GM12892 (cell line): ENCODE measurements around the gene ANKRD6.

Experiments
- DNase-seq: peaks from one replicate; pipeline ENCODE4 v3.0.0; 2011; ENCODE audit not compliant: insufficient read length
- FAIRE-seq: peaks from 2 replicates; lab custom pipeline; 2011; peaks lifted over from hg19 to GRCh38; lab: Jason Lieb, UNC
- POLR2A ChIP-seq: IDR thresholded peaks from 2 replicates; pipeline ENCODE4 v1.6.1; 2011; ENCODE audit warnings: low read depth, low read length, control low read depth
- POLR2AphosphoS5 ChIP-seq: IDR thresholded peaks from 2 replicates; pipeline ENCODE4 v1.6.1; 2011; ENCODE audit warnings: low read depth, low read length, control low read depth
- TAF1 ChIP-seq: IDR thresholded peaks from 2 replicates; pipeline ENCODE4 v1.6.1; 2011; ENCODE audit warnings: low read depth, mild to moderate bottlenecking, control low read depth, low read length, borderline replicate concordance

Gene ANKRD6

DNA sequence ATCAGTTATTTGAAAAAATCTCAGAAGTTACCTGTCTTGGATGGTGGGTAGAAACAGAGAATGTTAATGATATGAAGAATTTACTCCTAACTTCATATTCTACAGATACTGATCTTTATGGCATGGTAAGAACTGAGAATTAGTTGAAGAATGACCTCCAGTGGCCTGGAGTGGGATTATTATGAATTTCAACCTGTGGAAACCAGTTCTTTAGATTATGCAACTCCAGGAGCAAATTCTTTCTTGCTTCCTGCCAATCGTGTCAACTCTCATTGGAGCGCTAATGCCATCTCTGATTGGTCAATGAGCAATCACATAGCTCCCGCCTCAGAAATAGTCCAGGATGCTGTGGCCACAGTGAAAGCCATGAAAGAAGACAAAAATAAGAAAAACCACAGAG is 165.0 kb downstream of the ANKRD6 start:
- FAIRE-seq = no peak
- no peak for DNase-seq

GRCh38 chr6:89599727-89600126 is 166.8 kb downstream of the ANKRD6 start:
- TF ChIP-seq TAF1 (no peak), POLR2AphosphoS5 (no peak), POLR2A (no peak)
- no peak for DNase-seq
- no peak for FAIRE-seq

More for the DNA sequence above, 165.0 kb downstream of the ANKRD6 start:
- no peak for TF ChIP-seq POLR2A
- TF ChIP-seq TAF1 = no peak

GRCh38 chr6:89602166-89602565 is 169.2 kb downstream of the ANKRD6 start:
- DNase-seq (no peak), FAIRE-seq (no peak)
- TF ChIP-seq POLR2AphosphoS5 = no peak
- no peak for TF ChIP-seq TAF1
- TF ChIP-seq POLR2A = no peak

DNA sequence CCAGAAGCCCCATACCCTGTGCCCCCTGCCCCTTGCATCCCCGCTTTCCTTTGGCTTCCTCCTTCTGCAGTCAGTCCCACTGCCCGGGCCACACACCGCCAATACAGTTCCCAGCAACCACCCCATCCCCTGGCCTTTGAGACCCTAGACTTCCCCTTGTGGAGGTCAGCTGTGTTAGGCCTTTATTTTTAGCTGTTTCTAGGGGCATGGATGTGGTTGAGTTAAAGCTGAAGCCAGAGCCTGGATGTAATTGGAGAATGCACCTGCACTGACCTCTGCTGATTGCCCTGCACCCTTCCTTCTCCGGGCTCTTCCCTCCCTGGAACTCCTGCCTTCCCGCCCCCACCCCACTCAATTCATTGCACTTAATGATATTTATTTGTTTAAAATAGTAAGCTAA is 171.7 kb downstream of the ANKRD6 start:
- TF ChIP-seq POLR2A (no peak), POLR2AphosphoS5 (no peak)
- FAIRE-seq (no peak), DNase-seq (no peak)

GRCh38 chr6:89605861-89606260 is 172.9 kb downstream of the ANKRD6 start:
- no peak for FAIRE-seq
- TF ChIP-seq POLR2AphosphoS5 = no peak
- no peak for TF ChIP-seq TAF1
- TF ChIP-seq POLR2A = no peak

GRCh38 chr6:89610149-89610642 is 177.2 kb downstream of the ANKRD6 start:
- FAIRE-seq (peak; percentile 94), DNase-seq (peak; percentile 46)
- TF ChIP-seq TAF1 (no peak), POLR2A (no peak), POLR2AphosphoS5 (no peak)

More at GRCh38 chr6:89605861-89606260, 172.9 kb downstream of the ANKRD6 start:
- DNase-seq = no peak

DNA sequence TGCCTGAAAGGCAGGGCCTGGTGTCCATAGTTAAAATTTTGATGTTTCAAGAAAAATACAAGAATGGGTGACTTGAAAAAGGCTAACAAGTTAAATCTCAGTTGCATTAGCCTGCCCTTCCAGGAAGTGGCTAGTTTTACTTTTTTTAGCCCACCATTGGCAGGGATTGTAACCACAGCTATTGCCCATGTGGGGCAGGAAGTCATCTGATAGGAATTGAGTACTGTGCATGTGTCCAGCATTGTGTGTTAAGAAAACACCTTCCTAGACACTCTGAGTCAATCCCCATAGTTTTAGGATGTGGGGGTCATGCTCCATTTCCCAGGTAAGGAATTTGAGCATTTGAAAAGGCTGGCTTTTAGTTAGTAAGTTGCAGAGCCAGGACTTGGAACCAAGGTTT is 178.7 kb downstream of the ANKRD6 start:
- no peak for DNase-seq
- TF ChIP-seq TAF1 (no peak), POLR2AphosphoS5 (no peak), POLR2A (no peak)
- no peak for FAIRE-seq

DNA sequence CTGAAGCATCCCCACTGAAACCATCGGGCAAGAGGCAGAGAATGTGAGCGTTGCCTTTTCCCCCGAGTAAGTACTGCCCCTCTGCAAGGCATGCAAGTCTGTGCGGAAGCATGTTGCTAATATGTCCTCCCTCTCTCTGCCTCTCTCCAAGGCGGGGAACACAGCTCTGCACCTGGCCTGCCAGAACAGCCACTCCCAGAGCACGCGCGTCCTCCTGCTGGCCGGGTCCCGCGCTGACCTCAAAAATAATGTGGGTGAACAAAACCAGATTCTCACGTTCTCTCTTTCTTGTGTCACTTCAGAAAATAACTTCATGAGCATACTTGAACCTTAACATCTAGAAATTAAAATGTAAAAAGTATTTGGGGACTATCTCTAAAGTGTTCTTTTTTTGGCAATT is 179.2 kb downstream of the ANKRD6 start:
- TF ChIP-seq POLR2A = no peak
- FAIRE-seq (no peak), DNase-seq (no peak)

DNA sequence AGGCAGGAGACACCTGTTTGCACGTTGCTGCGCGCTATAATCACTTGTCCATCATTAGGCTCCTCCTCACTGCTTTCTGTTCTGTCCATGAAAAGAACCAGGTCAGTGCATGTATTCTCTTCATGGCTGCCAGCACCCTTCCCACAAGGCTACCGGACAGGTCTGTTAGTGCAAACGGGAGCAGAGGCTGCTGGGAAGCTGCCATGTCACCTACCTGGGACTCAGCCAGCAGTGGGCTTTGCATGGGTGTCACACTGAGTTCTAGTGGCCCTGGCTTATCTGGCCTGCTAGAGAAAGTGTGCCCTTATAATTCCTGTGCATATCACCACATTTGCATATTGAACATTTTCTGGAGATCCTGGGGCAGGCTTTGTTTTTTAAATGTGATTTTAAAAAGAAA is 180.8 kb downstream of the ANKRD6 start:
- TF ChIP-seq TAF1 = no peak
- TF ChIP-seq POLR2AphosphoS5 = no peak
- TF ChIP-seq POLR2A = no peak
- DNase-seq (no peak), FAIRE-seq (no peak)

GRCh38 chr6:89615882-89616281 is 182.9 kb downstream of the ANKRD6 start:
- TF ChIP-seq TAF1 (no peak), POLR2AphosphoS5 (no peak), POLR2A (no peak)
- FAIRE-seq = no peak
- DNase-seq = no peak

DNA sequence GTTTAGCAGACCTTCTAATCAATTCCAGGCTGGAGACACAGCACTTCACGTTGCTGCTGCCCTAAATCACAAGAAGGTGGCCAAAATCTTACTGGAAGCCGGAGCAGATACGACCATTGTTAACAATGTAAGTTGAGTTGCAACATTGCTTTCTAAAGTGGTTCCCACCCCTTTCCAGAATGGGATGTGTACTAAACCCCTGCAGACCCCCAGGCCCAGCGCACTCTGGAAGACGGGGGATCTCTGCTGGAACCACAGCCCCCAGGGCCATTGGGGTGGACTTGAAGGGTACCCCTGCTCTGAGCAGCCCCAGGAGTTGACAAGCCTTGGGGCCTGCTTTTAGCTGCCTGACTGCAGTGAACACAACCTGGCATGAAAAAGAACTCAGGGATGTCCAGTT is 183.6 kb downstream of the ANKRD6 start:
- FAIRE-seq (no peak), DNase-seq (no peak)
- no peak for TF ChIP-seq POLR2A
- TF ChIP-seq POLR2AphosphoS5 = no peak
- TF ChIP-seq TAF1 = no peak

GRCh38 chr6:89618026-89618425 is 185.1 kb downstream of the ANKRD6 start:
- TF ChIP-seq POLR2AphosphoS5 (no peak), TAF1 (no peak), POLR2A (no peak)

DNA sequence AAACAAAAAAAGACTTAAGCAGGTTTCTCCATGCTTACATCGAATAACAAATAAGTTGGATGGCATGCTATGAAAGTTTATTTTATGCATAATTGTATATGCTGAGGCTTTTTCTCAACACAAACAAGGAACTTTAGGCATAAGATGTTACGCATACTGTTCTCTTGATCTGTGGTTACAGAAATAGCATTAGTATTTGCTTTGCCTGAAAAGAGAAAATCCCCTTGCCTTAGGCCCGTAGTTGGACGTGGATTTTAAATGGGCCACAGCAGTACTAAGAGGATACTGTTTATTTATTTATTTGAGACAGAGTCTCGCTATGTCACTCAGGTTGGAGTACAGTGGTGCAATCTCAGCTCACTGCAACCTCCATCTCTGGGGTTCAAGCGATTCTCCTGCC is 186.6 kb downstream of the ANKRD6 start:
- FAIRE-seq = no peak
- TF ChIP-seq POLR2AphosphoS5 = no peak
- no peak for TF ChIP-seq TAF1
- no peak for TF ChIP-seq POLR2A

More at GRCh38 chr6:89618026-89618425, 185.1 kb downstream of the ANKRD6 start:
- FAIRE-seq = no peak
- DNase-seq = no peak

More for the DNA sequence above, 186.6 kb downstream of the ANKRD6 start:
- DNase-seq = no peak
